T-helper 2 cell treated with Interferon-gamma antibody and Interleukin-4, amounts not matched to agents 100 ng/mL and 5 ng/mL, for 36 hours (primary cell): Measurements from ENCODE around the gene SRPK1. TPM values are rescaled to one million over a fixed set of nuclear protein-coding genes. Genes with fewer than 3 reads are reported as not detected.

Experiments
- intact Hi-C: fragments of 100-400 bp; cut with micrococcal nuclease; formaldehyde crosslinking; loops from one replicate; pipeline ENCODE4 v1.15.1; 2023
- total RNA-seq: library from RNA; stranded (reverse); gene quantifications from 2 replicates; pipeline ENCODE4 v1.2.3, GENCODE V29; 2022

SRPK1 gene
- total RNA-seq, 1 donor from 2014 or later, result 94.3 TPM

DNA sequence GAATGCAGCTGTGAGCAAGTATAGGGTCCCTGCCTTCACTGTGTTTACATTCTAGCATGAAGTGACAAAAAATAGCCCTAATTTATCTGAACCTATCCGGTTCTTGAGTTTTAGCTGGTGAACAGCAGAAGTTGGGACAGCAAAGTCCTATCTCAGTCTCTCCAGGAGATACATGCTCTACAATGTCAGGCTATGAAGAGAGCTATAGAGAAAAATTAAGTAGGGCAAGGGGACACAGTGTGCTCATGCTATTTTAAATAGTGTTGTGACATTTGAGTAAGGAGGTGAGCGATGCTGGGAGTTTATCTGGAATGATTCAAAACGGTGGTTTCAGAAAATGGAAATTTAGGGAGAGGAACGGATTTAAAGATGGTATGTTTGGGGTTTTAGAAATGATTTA, 20.4 kb downstream of the SRPK1 start:
- intact Hi-C loops, result no loop called here

DNA sequence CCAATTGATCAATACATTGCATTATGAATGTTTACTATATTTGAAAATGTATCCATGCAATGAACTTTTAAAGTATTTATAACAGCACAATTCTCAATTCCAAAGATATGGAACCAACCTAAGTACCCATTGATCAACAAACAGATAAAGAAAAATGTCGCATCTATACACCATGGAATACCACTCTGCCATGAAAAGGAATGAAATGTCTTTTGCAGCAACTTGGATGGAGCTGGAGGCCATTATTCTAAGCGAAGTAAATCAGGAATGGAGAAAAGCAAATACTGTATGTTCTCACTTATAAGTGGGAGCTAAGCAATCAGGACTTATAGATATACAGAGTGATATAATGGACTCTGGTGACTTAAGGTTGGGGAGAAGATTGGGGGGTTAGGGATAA, 22.9 kb downstream of the SRPK1 start:
- intact Hi-C loops, result no loop called here

DNA sequence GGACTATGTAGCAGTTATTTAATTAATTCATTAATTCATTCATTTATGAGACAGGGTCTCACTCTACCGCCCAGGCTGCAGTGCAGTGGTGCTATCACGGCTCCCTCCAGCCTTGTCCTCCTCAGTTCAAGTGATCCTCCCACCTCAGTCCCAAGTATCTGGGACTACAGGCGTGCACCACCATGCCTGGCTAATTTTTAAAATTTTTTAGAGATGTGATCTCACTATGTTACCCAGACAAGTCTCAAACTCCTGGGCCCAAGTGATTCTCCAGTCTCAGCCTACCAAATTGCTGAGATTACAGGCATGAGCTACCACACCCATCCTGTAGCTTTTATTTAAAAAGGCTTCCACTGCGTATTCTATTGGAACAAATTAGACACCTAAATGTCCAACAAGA, 23.4 kb downstream of the SRPK1 start:
- intact Hi-C loops, result no loop called here

DNA sequence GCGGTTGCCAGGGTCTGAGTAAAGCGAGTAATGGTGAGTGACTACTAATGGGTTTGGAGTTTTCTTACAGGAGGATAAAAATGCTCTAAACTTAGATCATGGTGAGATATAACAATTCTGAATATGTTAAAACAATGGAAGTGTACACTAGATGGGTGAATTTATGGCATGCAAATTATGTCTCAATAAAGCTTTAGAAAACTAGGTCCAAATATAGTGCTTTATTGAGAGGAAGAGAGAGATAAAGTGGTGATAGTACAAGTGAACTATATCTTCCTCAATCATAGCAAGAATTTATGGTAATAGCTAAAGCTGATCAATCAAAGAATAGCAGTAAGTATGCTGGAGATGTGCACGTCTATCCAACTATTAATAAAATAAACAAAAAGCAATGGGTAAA, 23.9 kb downstream of the SRPK1 start:
- intact Hi-C loops, result no loop called here

DNA sequence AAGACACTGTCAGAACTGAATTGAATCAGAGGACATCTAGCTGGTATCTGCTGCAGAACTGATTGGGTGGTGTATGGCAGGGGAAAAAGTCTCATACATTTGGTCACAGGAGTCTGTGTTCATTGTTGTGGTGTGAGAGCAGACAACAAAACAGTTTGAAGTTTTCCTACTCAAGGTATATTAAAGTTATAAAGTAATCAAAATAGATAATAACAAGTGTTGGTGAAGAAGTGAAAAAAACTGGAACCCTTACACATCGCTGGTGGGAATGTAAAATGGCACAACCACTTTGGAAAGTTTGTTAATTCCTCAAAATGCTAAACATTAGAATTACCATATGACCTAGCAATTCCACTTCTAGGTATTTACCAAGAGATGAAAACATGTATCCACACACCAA, 24.7 kb downstream of the SRPK1 start:
- intact Hi-C loops, result no loop called here

DNA sequence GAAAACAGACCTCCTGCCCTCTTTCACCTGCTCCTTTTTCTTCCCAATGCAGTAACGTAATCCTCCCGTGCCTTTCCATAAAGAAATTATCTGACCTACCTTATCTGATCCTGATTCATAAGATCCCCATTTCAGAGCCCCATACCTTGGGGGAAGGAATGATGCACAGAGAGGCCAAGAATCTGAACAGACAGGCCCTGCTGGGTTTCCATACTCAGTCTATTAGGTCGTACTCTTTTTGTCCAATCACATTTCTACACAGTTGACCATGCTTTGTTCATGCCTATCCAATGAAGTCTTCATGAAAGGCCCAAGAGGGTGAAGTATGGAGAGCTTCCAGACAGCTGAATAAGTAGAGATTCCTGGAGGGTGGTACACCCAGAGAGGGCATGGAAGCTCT, 25.3 kb downstream of the SRPK1 start:
- intact Hi-C loops, result no loop called here

DNA sequence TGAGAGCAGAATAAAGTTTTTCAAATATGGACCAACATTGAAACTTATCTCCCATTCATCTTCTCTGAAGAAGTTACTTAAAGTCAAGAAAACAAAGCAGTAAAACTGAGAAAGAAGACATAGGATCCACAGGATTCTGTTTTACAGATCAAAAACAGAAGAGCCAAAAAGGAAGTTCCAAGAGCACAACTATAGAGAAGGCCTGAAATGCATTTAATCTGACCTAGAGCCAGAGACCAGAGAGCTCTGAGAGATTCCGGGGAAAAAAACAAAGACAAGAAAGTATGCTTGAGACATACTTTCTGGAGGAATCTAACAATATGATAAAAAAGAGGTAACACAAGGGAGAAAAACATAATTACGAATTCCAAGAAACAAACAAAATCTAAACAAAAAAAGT, 26.1 kb downstream of the SRPK1 start:
- intact Hi-C loops, result no loop called here

DNA sequence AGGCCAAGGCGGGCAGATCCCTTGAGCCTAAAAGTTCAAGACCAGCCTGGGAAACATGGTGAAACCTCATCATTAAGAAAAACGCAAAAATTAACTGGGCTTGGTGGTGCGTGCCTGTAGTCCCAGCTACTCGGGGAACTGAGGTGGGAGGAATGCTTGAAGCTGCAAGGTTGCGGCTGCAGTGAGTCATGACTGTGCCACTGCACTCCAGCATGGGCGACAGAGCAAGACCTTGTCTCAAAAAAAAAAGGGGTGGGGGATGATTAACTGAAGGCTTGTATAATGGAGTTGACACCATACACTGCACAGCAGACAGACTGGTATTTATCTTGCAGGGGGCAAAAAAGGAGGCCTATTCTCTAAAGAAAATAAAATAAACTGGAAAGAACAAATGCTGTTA, 27.7 kb downstream of the SRPK1 start:
- intact Hi-C loops, result no loop called here

DNA sequence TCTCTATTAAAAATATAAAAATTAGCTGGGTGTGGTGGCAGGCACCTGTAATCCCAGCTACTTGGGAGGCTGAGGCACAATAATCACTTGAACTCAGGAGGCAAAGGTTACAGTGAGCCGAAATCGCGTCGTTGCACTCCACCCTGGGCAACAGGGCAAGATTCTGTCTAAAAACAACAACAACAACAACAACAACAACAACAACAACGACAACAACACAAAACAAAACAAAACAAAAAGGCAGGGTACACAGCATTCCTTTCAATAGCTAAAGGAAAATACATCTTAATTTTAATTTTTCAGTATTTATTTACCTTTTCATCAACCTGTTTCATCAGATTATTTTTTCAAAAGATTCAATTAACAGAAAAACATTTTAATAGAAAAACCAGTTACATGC, 28.4 kb downstream of the SRPK1 start:
- intact Hi-C loops, result no loop called here

DNA sequence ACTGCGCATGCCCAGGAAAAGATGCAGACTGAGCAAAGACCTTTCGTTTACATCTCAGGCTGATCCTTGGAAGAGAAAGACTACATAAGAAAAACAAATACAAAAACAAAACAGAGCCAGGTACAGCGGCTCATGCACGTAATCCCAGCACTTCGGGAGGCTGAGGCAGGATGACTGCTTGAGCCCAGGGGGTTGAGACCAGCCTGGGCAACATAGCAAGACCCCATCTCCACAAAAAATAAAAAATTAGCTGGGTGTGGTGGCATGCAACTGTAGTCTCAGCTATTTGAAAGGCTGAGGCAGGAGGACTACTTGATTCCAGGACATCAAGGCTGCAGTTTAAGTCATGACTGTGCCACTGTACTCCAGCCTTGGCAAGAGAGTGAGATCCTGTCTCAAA, 41.7 kb downstream of the SRPK1 start:
- intact Hi-C loops, result no loop called here

DNA sequence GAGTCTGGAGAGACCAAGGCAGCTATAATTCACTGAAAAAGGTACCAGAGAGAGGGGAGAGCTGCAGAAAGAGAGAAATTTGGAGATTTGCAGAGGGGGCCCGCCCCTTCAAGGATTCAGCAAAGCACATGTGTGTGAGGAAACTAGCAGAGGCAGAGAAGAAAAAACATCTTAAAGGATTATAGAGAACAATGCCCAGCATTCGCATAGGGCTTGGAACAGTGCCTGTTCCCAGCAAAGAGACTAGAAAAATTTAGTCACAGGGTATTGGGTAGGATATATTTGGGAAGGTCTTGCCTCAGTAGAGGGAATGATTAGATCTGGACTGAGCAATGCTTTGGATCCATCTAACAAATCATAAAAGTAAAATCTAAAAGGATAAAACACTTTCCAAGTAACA, 44.0 kb downstream of the SRPK1 start:
- intact Hi-C loops, result no loop called here

DNA sequence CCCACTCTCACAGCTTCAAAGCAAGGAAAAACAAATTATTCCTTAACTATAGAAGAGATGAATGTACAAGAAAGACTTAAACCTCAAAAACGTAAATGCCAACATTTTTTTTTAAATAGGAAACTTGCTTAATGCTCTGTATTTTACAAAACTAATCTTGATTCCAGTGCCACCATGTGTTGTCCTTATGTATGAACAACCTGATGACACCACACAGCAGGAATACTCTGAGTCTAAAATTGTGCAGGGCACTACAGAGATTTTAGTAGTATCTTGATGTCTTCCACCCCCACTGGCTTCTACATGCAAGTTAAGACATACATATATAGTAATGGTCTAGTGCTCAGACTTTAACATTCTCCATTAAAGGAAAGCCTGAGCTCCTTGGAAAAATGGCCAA, 46.2 kb downstream of the SRPK1 start:
- intact Hi-C loops, result no loop called here

DNA sequence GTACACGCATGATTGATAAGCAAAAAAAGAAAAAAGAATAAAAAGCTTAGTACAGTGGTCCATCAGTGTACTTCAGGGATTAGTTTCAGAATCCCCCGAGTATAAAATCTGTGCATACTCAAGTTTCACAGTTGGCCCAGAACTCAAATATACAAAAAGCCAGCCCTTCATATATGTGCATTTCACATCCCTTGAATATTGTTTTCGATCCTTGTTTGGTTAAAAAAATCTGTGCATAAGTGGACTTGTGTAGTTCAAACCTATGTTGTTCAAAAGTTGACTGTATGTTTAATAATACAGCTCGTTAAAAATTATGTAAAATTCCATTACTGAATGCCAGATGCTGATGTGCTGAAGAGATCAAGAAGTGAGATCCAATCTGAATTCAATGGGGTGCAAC, 61.5 kb downstream of the SRPK1 start:
- intact Hi-C loops, result no loop called here

DNA sequence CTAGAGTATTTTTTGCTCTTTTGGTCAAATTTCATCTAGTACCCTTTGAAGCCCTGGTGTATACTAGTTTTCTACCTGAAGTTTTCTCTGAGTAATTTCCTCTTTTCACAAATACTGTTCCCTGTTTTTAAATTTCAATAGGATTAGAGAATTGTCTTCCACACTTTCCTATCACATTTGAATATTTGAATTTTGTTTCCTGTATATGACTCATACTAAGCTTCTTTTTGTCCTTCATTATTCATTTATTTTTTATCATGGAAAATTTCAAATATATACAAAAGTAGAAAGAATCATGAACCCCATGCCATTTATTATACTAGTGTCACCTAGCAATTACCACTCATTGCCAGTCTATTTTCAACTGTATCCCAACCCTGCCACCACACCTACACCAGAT, 63.0 kb downstream of the SRPK1 start:
- intact Hi-C loops, result no loop called here

DNA sequence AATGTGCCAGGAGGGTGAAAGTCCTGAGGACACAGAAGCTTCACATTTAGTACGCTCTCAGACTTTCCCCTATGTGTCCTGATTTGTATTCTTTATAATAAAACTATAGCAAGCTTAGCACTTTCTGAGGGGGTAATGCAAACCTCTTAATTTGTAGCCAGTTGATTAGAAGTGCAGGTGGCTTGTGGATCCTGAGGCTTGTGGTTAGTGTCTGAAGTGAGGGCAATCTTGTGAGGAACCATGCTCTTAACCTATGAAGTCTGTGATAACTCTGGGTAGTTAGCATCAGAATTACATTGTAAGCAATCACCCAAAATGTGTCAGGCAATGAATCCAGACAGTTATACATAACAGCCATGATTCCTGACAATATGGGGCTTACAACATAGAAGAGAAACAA, 64.6 kb downstream of the SRPK1 start:
- intact Hi-C loops, result no loop called here

DNA sequence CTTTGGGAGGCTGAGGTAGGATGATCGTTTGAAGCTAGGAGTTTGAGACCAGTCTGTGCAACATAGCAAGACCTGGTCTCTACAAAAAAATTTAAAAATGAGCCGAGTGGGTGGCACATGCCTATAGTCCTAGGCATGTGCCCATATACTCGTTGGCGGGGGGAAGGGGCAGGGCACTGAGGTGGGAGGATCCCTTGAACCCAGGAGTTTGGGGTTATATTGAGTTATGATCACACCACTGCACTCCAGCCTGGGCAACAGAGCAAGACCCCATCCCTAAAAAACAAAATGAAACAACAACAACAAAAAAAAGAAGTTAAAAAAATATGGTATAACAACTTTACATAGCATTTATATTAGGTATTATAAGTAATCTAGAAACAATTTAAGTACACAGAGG, 67.9 kb downstream of the SRPK1 start:
- intact Hi-C loops, result no loop called here

DNA sequence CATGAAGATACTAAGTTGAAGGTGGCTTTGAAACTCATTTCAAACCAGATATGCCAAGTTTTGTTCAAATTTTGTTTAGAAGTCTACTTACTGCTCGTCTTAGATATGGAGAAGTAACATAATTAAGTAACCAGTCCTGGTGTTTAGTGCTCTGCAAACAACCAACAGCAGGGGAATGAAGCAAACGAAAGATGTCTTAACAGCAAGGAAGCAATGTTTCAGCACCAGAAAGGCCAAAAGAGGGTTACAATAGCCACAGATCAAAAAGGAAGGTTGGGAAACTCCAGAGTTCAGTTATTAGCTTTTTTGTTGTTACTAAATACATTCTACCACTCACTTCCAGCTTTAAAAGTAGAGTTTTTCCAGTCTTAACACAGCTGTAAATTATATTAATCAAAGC, 70.7 kb downstream of the SRPK1 start:
- intact Hi-C loops, result no loop called here

DNA sequence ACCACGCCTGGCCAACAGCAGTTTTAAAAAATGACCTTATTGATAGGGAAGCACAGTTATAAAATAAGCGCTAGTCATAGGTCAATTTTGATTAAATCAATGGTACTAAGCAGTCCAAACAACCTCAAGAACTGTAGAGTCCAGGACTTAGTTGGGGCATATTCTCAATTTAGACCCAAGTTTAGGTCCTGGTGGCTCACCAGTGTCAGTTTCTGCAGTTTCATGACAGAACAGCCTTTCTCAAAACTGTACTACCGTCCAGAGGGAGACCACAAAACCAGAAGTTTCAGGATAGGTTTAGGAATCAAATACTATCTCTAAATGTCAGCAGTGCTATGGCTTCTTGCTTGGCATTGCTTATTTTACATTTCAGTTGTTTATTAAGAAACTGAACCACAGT, 76.6 kb downstream of the SRPK1 start:
- intact Hi-C loops, result no loop called here

DNA sequence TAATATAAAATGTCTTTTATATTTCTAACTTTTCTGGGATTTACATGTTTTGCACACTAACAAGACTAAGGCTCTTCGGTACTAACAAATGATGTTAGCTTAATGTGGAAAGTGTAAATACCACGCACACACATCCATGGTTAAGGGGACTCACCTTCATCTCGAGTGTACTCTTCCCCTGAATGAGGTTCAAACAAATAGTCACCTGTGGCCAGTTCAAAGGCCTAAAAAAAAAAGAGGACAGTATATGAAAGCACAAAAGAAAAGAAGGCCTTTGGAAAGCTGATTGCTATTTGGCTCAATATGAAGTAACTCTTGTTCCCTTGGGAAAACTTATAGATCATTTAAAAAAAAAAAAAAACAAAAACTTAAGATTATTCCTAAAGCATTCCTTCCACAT, 78.5 kb downstream of the SRPK1 start:
- intact Hi-C loops, result no loop called here

DNA sequence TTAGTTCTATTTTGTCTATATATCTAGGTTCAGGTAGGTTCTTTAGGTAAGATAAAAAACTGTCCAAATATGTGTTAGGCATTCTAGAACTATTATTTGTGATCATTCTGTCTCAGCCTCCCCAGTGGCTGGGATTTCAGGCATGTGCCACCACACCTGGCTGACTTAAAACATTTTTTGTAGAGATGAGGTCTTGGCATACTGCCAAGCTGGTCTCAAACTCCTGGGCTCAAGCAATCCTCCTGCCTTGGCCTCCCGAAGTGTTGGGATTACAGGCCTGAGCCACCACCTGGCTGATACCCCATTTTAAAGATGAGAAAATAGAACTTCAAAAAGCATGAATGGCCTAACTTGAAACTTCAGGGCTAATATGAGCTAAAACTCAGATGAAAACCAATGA, 81.9 kb downstream of the SRPK1 start:
- intact Hi-C loops, result no loop called here

DNA sequence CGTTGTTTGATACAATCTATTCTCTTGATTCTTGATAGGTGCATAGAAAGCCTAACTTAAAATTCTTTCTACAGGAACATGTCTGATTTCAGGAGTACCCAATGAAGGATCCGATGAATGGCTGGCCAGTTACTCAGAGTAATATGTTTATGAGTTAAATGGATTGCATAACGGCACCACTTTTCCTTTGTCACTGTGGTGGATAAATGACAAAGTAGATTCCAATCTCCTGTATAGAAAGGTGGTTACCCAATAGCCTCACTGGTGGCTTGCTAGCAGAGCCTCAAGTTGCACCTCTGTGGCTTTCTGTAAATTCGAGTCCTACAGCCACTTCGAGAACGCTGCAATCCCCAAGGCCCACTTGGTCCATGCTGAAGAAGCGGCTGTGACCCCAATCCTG, 87.4 kb downstream of the SRPK1 start:
- intact Hi-C loops, result no loop called here

DNA sequence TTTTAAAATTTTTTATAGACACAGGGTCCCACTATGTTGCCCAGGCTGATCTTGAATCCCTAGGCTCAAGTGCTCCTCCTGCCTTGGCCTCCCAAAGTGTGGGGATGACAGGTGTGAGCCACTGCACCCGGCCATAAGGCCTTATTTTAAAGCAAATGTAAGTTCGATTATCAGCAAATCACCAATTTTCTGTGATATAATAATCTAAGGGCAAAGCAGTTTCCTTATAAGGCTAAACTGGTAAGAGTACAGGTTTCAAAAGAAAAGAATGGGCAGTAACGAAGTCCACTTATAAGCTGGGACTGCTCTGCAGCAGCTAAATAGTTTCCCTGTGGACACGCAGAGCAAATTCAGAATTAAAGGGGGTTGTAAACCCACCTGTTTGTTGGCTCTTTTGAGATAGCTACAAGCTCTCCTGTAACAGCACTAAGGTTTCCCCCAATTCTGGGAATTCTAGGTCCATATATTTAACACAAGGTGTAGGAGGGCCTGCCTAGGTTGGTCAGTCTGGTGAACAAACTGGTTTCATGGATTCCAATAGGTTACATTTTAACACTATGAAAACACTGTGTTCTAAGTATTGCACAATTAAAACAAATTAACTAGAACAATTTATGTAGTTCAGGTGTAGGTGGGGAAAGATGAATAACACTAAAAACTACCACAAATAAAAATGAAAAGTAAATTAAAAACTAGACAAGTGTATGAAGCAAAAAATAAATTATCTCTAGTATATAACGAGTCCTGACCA, 89.5 kb downstream of the SRPK1 start:
- intact Hi-C loops, result no loop called here

DNA sequence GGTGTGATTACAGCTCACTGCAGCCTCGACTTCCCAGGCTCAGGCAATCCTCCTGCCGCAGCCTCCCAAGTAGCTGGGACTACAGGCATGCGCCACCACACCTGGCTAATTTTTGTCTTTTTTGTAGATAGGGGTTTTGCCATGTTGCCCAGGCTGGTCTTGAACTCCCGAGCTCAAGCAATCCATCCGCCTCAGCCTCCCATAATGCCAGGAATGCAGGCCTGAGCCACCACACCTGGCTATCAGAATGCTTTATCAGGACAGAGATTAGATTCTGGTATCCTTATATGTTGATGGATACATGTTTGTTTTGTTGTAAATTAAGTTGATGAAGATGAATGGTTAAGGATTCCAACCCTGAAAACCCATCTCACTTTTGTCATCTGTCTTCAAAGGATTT, 91.6 kb downstream of the SRPK1 start:
- intact Hi-C loops, result no loop called here
